KMS-11 (cell line): ENCODE data around the gene GGPS1.
A peak's percentile ranks its signal among the peaks of the same experiment; 100 is the strongest.

Experiments
- H2AFZ ChIP-seq: fragments of 200-600 bp; sonication (generic); 2 replicates; pipeline ENCODE4 v1.6.1; 2016; ENCODE audit warnings: antibody characterized with exemption, mixed run types, low read depth
- H3K27ac ChIP-seq: fragments of 200-600 bp; sonication (generic); 2 replicates; pipeline ENCODE4 v1.6.1; 2016; ENCODE audit warnings: mild to moderate bottlenecking, mixed run types
- H3K27me3 ChIP-seq: fragments of 200-600 bp; sonication (generic); 2 replicates; pipeline ENCODE4 v1.6.1; 2017; ENCODE audit warnings: mild to moderate bottlenecking, low read depth, mixed run types, moderate library complexity; ENCODE audit not compliant: insufficient read depth
- H3K36me3 ChIP-seq: fragments of 200-600 bp; sonication (generic); 2 replicates; pipeline ENCODE4 v1.6.1; 2017; ENCODE audit warnings: mild to moderate bottlenecking, mixed run types; ENCODE audit not compliant: insufficient read depth
- H3K4me1 ChIP-seq: fragments of 200-600 bp; sonication (generic); 2 replicates; pipeline ENCODE4 v1.6.1; 2016; ENCODE audit warnings: mild to moderate bottlenecking, low read depth, mixed run types; ENCODE audit not compliant: poor library complexity, severe bottlenecking
- H3K4me2 ChIP-seq: fragments of 200-600 bp; sonication (generic); 2 replicates; pipeline ENCODE4 v1.7.0; 2016; ENCODE audit warnings: mild to moderate bottlenecking, mixed run types
- H3K4me3 ChIP-seq: fragments of 200-600 bp; sonication (generic); IDR thresholded peaks from 2 replicates; pipeline ENCODE4 v1.6.1; 2017; ENCODE audit warnings: low read depth, low read length, mixed read lengths; ENCODE audit not compliant: insufficient read depth
- H3K79me2 ChIP-seq: fragments of 200-600 bp; sonication (generic); 2 replicates; pipeline ENCODE4 v1.6.1; 2016; ENCODE audit warnings: low read depth, mixed run types; ENCODE audit not compliant: insufficient read depth
- H3K9ac ChIP-seq: fragments of 200-600 bp; sonication (generic); 2 replicates; pipeline ENCODE4 v1.6.1; 2016; ENCODE audit warnings: mild to moderate bottlenecking, mixed run types
- H4K20me1 ChIP-seq: fragments of 200-600 bp; sonication (generic); 2 replicates; pipeline ENCODE4 v1.6.1; 2016; ENCODE audit warnings: mild to moderate bottlenecking, mixed run types; ENCODE audit not compliant: insufficient read depth
- TF ChIP-seq, protein P1 (sequence below): fragments of 200-600 bp; sonication (generic); conservative IDR thresholded peaks from 2 replicates; pipeline ENCODE4 v1.6.1; 2017; ENCODE audit warnings: low read depth, mild to moderate bottlenecking, antibody characterized with exemption, low read length, moderate library complexity, mixed read lengths

GGPS1 gene

DNA sequence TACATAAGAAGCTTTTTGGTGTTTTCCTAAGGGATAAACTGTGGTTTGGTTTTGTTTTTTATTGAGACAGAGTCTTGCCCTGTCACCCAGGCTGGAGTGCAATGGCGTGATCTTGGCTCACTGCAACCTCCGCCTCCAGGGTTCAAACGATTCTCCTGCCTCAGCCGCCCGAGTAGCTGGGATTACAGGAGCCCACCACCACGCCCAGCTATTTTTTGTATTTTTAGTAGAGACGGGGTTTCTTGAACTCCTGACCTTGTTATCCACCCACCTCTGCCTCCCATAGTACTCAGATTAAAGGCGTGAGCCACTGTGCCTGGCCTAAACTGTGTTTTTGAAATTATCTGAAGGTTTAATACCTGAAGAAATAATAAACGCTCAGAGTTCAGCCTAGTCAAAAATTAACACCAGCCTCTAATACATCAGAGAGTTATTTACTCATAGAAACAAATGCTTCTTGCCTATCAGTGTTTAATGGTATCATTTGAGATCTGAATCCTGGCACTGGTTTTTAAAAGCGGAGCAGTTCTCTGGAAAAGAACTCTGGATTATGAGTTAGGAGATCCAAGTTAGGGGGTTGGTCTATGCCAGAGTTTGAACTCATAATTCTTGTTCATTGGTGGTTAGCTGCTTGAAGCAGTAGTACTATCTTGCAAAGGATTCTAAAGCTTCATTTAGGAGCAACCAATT, 29.1 kb upstream of the GGPS1 start:
- 0 out of 2 replicates have a peak overlapping the region, but pooled peaks have one; percentile 7 for H3K4me2 ChIP-seq
- peaks cover 35% of the 10 kb centered on the region for H3K4me1 ChIP-seq
- no peak overlapping the region for H2AFZ ChIP-seq
- peaks cover 12% of the 10 kb centered on the region; the same call in 1 of the 2 replicates for H4K20me1 ChIP-seq
- peak overlapping the region; percentile 17; the same call in 1 of the 2 replicates for H3K27ac ChIP-seq
- no peak overlapping the region for H3K9ac ChIP-seq
- H3K36me3 ChIP-seq: no peaks in the 10 kb centered on the region
- no peak overlapping the region for H3K4me3 ChIP-seq
- peaks cover 72% of the 10 kb centered on the region for H3K79me2 ChIP-seq
- H3K27me3 ChIP-seq: no peaks in the 10 kb centered on the region
- TF ChIP-seq, protein P1, sequence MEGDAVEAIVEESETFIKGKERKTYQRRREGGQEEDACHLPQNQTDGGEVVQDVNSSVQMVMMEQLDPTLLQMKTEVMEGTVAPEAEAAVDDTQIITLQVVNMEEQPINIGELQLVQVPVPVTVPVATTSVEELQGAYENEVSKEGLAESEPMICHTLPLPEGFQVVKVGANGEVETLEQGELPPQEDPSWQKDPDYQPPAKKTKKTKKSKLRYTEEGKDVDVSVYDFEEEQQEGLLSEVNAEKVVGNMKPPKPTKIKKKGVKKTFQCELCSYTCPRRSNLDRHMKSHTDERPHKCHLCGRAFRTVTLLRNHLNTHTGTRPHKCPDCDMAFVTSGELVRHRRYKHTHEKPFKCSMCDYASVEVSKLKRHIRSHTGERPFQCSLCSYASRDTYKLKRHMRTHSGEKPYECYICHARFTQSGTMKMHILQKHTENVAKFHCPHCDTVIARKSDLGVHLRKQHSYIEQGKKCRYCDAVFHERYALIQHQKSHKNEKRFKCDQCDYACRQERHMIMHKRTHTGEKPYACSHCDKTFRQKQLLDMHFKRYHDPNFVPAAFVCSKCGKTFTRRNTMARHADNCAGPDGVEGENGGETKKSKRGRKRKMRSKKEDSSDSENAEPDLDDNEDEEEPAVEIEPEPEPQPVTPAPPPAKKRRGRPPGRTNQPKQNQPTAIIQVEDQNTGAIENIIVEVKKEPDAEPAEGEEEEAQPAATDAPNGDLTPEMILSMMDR: no peak

DNA sequence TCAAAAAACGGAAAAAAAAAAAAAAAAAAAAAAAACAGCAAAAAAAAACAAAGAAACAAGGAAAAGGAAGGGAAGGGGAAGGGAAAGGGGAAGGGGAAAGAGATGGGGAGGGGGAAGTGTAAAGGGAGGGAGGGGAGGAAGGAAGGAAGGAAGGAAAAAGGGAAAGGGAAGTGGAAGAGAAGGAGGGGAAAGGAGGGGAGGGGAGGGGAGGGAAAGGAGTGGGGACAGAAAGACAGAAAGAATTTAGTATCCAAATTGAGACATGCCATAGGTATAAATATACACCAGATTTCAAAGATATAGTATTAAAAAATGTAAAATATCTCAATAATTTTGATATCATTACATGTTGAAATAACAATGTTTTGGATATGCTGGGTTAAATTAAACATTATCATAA, 26.2 kb upstream of the GGPS1 start:
- H3K27ac ChIP-seq: no peak overlapping the region
- no peaks in the 10 kb centered on the region for H3K36me3 ChIP-seq
- no peak overlapping the region for H2AFZ ChIP-seq
- peaks cover 28% of the 10 kb centered on the region for H3K4me1 ChIP-seq
- peaks cover 77% of the 10 kb centered on the region for H3K79me2 ChIP-seq
- TF ChIP-seq, protein P1: no peak
- no peaks in the 10 kb centered on the region for H3K27me3 ChIP-seq
- no peak overlapping the region for H3K9ac ChIP-seq
- H4K20me1 ChIP-seq: peaks cover 23% of the 10 kb centered on the region
- H3K4me2 ChIP-seq: no peak overlapping the region
- no peak overlapping the region for H3K4me3 ChIP-seq

DNA sequence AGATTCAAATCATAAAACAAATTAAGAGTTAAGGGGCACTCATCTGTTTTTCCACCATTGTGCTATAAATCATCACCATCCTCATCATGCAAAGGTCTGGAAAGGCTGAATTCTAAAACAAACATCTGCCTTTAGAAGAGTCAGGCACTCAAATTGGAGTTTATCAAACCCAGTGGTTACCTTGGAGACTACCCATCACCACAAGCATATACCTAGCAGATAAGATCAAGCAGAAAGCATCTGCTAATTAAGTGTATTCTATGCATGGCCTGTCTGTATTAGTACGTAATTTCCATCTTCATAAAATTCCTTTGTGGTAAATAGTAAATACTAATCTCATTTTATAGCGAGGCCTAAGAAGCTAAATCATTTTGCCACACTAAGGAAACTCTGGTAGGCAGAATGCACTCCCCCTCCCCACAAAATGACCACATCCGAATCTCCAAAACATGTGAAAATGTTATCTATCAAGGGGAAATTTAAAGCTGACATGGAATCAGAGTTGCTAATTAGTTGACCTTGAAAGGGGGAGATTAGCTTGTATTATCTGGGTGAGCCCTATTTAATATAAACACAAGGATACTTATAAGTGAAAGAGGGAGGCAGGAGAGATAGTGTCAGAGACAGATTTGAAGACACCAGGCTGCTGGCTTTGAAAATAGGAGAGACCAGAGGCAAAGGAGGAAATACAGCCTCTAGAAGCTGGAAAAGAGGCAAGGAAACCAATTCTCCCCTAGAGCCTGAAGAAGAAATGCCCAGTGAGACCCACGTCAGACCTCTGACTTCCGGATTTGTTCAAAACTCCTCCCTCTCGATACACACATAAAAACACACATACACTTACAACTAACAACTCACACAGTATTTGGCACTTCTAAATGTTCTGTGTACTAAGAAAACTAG, 23.6 kb upstream of the GGPS1 start:
- H3K4me1 ChIP-seq: peaks cover 3% of the 10 kb centered on the region
- H3K4me2 ChIP-seq: no peak overlapping the region
- H3K79me2 ChIP-seq: peaks cover 57% of the 10 kb centered on the region

More for the DNA sequence above, 23.6 kb upstream of the GGPS1 start:
- Histone ChIP-seq H2AFZ (no peak overlapping the region), H4K20me1 (peaks cover 23% of the 10 kb centered on the region), H3K9ac (no peak overlapping the region), H3K36me3 (no peaks in the 10 kb centered on the region), H3K4me3 (no peak overlapping the region), H3K27ac (no peak overlapping the region), H3K27me3 (no peaks in the 10 kb centered on the region)
- TF ChIP-seq, protein P1: no peak
